Right lobe of liver (tissue), 4 donors: ENCODE measurements around the gene ATXN1.
"Not testable (repeated sequence)": the region's sequence is repeated elsewhere in the genome, so short reads cannot be mapped to it uniquely, and the experiment has no call there.

Experiments used
- CTCF ChIP-seq, 4 donors: fragments of 200-600 bp in 3 of 4; fragments of 450-650 bp in 1 of 4; IDR thresholded peaks; one replicate each; pipeline versions ENCODE4 v1.5.1 to v1.8.0; 2016 to 2022; ENCODE audit warnings: antibody characterized with exemption in 4 of 4, mild to moderate bottlenecking in 2 of 4
- POLR2A ChIP-seq: fragments of 450-650 bp; IDR thresholded peaks from one replicate; pipeline ENCODE4 v1.6.1; 2017; ENCODE audit warnings: antibody characterized with exemption, mild to moderate bottlenecking
- donor health status: DM: no; HTN: no; CAD: no.
- donor health status: DM: no; HTN: no; CAD: no.
- donor health status: DM: no; HTN: yes; CAD: no.

DNA sequence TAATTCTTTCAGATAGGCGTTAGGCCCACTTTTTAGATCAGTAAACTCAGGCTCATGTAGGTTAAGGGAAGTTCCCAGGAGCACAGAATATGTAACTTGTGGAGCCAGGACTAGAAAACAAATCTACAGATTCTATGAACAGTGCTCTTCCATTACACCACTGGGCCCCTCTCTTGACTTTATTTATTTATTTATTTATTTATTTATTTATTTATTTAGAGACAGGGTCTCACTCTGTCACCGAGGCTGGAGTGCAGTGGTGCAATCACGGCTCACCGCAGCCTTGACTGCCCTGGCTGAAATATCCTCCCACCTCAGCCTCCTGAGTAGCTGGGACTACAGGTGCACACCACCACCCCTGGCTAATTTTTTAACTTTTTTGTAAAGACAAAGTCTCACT lies 382.9 kb downstream of the ATXN1 start:
- not testable (repeated sequence) for TF ChIP-seq CTCF (IDR thresholded peaks at IDR 0.05); POLR2A
